HEK293 (cell line): ENCODE results near the gene MYL6B.

ENCODE experiments used
- CTCF ChIA-PET: fragments of 350-600 bp; formaldehyde crosslinking; extraction: SDS; loops from one replicate; lab custom pipeline; 2021; ENCODE audit warnings: antibody characterized with exemption; lab: Yijun Ruan, JAX
- POLR2A ChIA-PET: fragments of 300-600 bp; formaldehyde crosslinking; extraction: SDS; loops from one replicate; lab custom pipeline; 2020; ENCODE audit warnings: antibody characterized with exemption, inconsistent platforms; lab: Yijun Ruan, JAX
- H3K27ac ChIP-seq: fragments of 200-500 bp; sonication (Bioruptor generic); 2 replicates; pipeline ENCODE4 v1.5.1; 2014; ENCODE audit warnings: low read depth, low read length, control low read depth, inconsistent platforms; ENCODE audit errors: extremely low read depth
- H3K36me3 ChIP-seq, 2 experiments: fragments of 200-500 bp in 1 of 2; sonication (Bioruptor generic) in 1 of 2; 1 replicate in 1 of 2; 2 replicates in 1 of 2; pipeline ENCODE4 v1.5.1; 2014 to 2017; ENCODE audit warnings: inconsistent platforms in 2 of 2, low read length in 2 of 2; ENCODE audit not compliant: control insufficient read depth in 2 of 2, insufficient read depth in 1 of 2
- H3K4me1 ChIP-seq: fragments of 200-500 bp; sonication (Bioruptor generic); 2 replicates; pipeline ENCODE4 v1.5.1; 2014; ENCODE audit warnings: mild to moderate bottlenecking, low read length, inconsistent platforms; ENCODE audit not compliant: control insufficient read depth, insufficient read depth
- H3K4me3 ChIP-seq: 2 replicates; pipeline ENCODE4 v1.5.1; 2011; ENCODE audit warnings: low read depth, mild to moderate bottlenecking, control low read depth, low read length, moderate library complexity
- H3K9me3 ChIP-seq: fragments of 200-500 bp; sonication (Bioruptor generic); 2 replicates; pipeline ENCODE4 v1.5.1; 2014; ENCODE audit warnings: low read depth, low read length, inconsistent platforms; ENCODE audit not compliant: control insufficient read depth, insufficient read depth
- CTCF ChIP-seq: fragments of 450-650 bp; formaldehyde crosslinking; IDR thresholded peaks from 2 replicates; pipeline ENCODE4 v1.5.1; 2016; ENCODE audit warnings: missing biosample characterization, missing genetic modification characterization
- HOXC10 ChIP-seq: sonication (generic); formaldehyde crosslinking; IDR thresholded peaks from 2 replicates; pipeline ENCODE4 v1.8.1; 2023; ENCODE audit warnings: mild to moderate bottlenecking, missing genetic modification reagents
- PATZ1 ChIP-seq: fragments of 450-650 bp; formaldehyde crosslinking; IDR thresholded peaks from 2 replicates; pipeline ENCODE4 v1.5.1; 2016; ENCODE audit warnings: missing biosample characterization, missing genetic modification characterization
- PRDM10 ChIP-seq: fragments of 450-650 bp; formaldehyde crosslinking; IDR thresholded peaks from 2 replicates; pipeline ENCODE4 v1.5.1; 2016; ENCODE audit warnings: missing biosample characterization, missing genetic modification characterization
- RBAK ChIP-seq: fragments of 450-650 bp; formaldehyde crosslinking; IDR thresholded peaks from 2 replicates; pipeline ENCODE4 v1.5.1; 2016; ENCODE audit warnings: missing biosample characterization, missing genetic modification characterization
- SALL2 ChIP-seq: fragments of 450-650 bp; formaldehyde crosslinking; IDR thresholded peaks from 2 replicates; pipeline ENCODE4 v1.5.0; 2017; ENCODE audit warnings: missing biosample characterization, mild to moderate bottlenecking, missing genetic modification characterization, borderline replicate concordance
- SCRT2 ChIP-seq: fragments of 450-650 bp; formaldehyde crosslinking; IDR thresholded peaks from 2 replicates; pipeline ENCODE4 v1.5.1; 2016; ENCODE audit warnings: missing biosample characterization, missing genetic modification characterization
- SP2 ChIP-seq: fragments of 450-650 bp; formaldehyde crosslinking; IDR thresholded peaks from 2 replicates; pipeline ENCODE4 v1.5.1; 2016; ENCODE audit warnings: missing biosample characterization, missing genetic modification characterization
- ZBTB26 ChIP-seq: fragments of 450-650 bp; formaldehyde crosslinking; optimal IDR thresholded peaks from 2 replicates; pipeline ENCODE3; 2016; ENCODE audit warnings: missing biosample characterization, mild to moderate bottlenecking, missing genetic modification characterization
- ZFHX2 ChIP-seq: fragments of 450-650 bp; formaldehyde crosslinking; conservative IDR thresholded peaks from 2 replicates; pipeline ENCODE4 v1.5.1; 2016; ENCODE audit warnings: missing biosample characterization, missing genetic modification characterization
- ZNF174 ChIP-seq: fragments of 450-650 bp; formaldehyde crosslinking; IDR thresholded peaks from 2 replicates; pipeline ENCODE4 v1.5.0; 2017; ENCODE audit warnings: missing biosample characterization, mild to moderate bottlenecking, missing genetic modification characterization
- ZNF2 ChIP-seq: fragments of 450-650 bp; formaldehyde crosslinking; IDR thresholded peaks from 2 replicates; pipeline ENCODE4 v1.5.1; 2016; ENCODE audit warnings: missing biosample characterization, missing genetic modification characterization
- ZNF302 ChIP-seq: fragments of 450-650 bp; formaldehyde crosslinking; IDR thresholded peaks from 2 replicates; pipeline ENCODE4 v1.5.1; 2016; ENCODE audit warnings: missing biosample characterization, missing genetic modification characterization, low read depth
- ZNF391 ChIP-seq: fragments of 450-650 bp; formaldehyde crosslinking; IDR thresholded peaks from 2 replicates; pipeline ENCODE4 v1.5.1; 2016; ENCODE audit warnings: low read depth, missing biosample characterization, missing genetic modification characterization, borderline replicate concordance
- ZNF423 ChIP-seq: fragments of 450-650 bp; formaldehyde crosslinking; IDR thresholded peaks from 2 replicates; pipeline ENCODE4 v1.5.1; 2016; ENCODE audit warnings: missing biosample characterization, missing genetic modification characterization
- ZNF521 ChIP-seq: fragments of 450-650 bp; formaldehyde crosslinking; IDR thresholded peaks from 2 replicates; pipeline ENCODE4 v1.5.1; 2017; ENCODE audit warnings: missing biosample characterization, mild to moderate bottlenecking, missing genetic modification characterization
- ZNF654 ChIP-seq: fragments of 450-650 bp; formaldehyde crosslinking; IDR thresholded peaks from 2 replicates; pipeline ENCODE4 v1.5.1; 2016; ENCODE audit warnings: low read depth, missing biosample characterization, missing genetic modification characterization
- ZNF76 ChIP-seq: fragments of 450-650 bp; formaldehyde crosslinking; IDR thresholded peaks from 2 replicates; pipeline ENCODE4; 2016; ENCODE audit warnings: low read depth, missing biosample characterization, missing genetic modification characterization, borderline replicate concordance
- ZNF843 ChIP-seq: fragments of 450-650 bp; formaldehyde crosslinking; IDR thresholded peaks from 2 replicates; pipeline ENCODE4 v1.5.1; 2016; ENCODE audit warnings: missing biosample characterization, missing genetic modification characterization

MYL6B gene

GRCh38 chr12:56205445-56205844 is 53.1 kb downstream of the MYL6B start:
- no peaks in the 10 kb centered on the region for H3K4me1 ChIP-seq
- peaks cover 12 to 52% of the 10 kb centered on the region in 2 experiments for H3K36me3 ChIP-seq
- H3K9me3 ChIP-seq, result no peaks in the 10 kb centered on the region
- CTCF ChIA-PET, result interaction anchor here (0.7 to 6.0 kb wide), 10 partner anchors 8 to 60 kb away, joined by 3 to 73 read pairs (median 7); partner anchors contain the start of genes RNF41 and SMARCC2
- H3K27ac ChIP-seq, result no peak overlapping the region
- peak; percentile 52; the same call in 1 of the 2 replicates for TF ChIP-seq PRDM10 (tag by site-specific recombination)
- no peak for TF ChIP-seq SP2 (tag by site-specific recombination)
- TF ChIP-seq, all 188 proteins: peak for 1
- POLR2A ChIA-PET, result interaction anchor here (1.0 to 4.6 kb wide), 3 partner anchors 16 to 102 kb away, joined by 3 to 47 read pairs (median 4); partner anchors contain the start of genes PA2G4, RNF41 and ZC3H10
- no peak overlapping the region for H3K4me3 ChIP-seq

- no peak overlapping the region for H3K4me3 ChIP-seq
- H3K36me3 ChIP-seq, result peaks cover 24 to 61% of the 10 kb centered on the region in 2 experiments
- ChIA-PET CTCF (interaction anchor here (0.6 to 6.0 kb wide), 22 partner anchors 10 to 781 kb away, joined by 3 to 73 read pairs (median 4); partner anchors contain the start of genes ANKRD52, COQ10A, RNF41 and SMARCC2), POLR2A (interaction anchor here (1.0 to 4.6 kb wide), 3 partner anchors 15 to 16 kb away, joined by 4 to 47 read pairs (median 5); partner anchors contain the start of gene RNF41)
- H3K9me3 ChIP-seq, result no peaks in the 10 kb centered on the region
- H3K4me1 ChIP-seq, result no peaks in the 10 kb centered on the region
- H3K27ac ChIP-seq, result no peak overlapping the region
- TF ChIP-seq ZNF2 (tag by site-specific recombination), result peak; percentile 92
- no peak for TF ChIP-seq ZNF843 (tag by site-specific recombination)
- peak; percentile 49 for TF ChIP-seq CTCF (tag by site-specific recombination)
- TF ChIP-seq SCRT2, result peak; percentile 68
- peak; percentile 44 for TF ChIP-seq ZNF654 (tag by site-specific recombination)
- no peak for TF ChIP-seq ZBTB26 (tag by site-specific recombination)
- TF ChIP-seq HOXC10 (CRISPR knock-in tag), result no peak
- TF ChIP-seq ZNF302 (tag by site-specific recombination), result no peak
- TF ChIP-seq ZNF521, result no peak
- 0 out of 2 replicates have a peak, but pooled peaks have one; percentile 11 for TF ChIP-seq PATZ1
- no peak for TF ChIP-seq ZNF76
- TF ChIP-seq ZFHX2 (tag by site-specific recombination), result 0 out of 2 replicates have a peak, but pooled peaks have one; percentile 6
- no peak for TF ChIP-seq ZNF423 (tag by site-specific recombination)
- TF ChIP-seq SALL2 (tag by site-specific recombination), result no peak
- TF ChIP-seq ZNF174, result no peak
- TF ChIP-seq RBAK (tag by site-specific recombination), result no peak
- peak; percentile 53; the same call in 1 of the 2 replicates for TF ChIP-seq PRDM10 (tag by site-specific recombination)
- no peak for TF ChIP-seq ZNF391 (tag by site-specific recombination)
Measured at GRCh38 chr12:56206452-56207166, 54.2 kb downstream of the MYL6B start.
